ENCODE results near the gene ALDH1B1.
"Not testable (repeated sequence)": the region's sequence is repeated elsewhere in the genome, so short reads cannot be mapped to it uniquely, and the experiment has no call there.

ALDH1B1 gene

GRCh38 chr9:38387066-38387465 is 5.4 kb upstream of the ALDH1B1 start:
- no peak for DNase-seq (ENCODE audit: low spot score)

GRCh38 chr9:38387751-38388150 is 4.8 kb upstream of the ALDH1B1 start:
- DNase-seq (ENCODE audit: low spot score), result no peak

- no peak for DNase-seq (ENCODE audit: low spot score)
Measured at GRCh38 chr9:38388283-38389223, 3.9 kb upstream of the ALDH1B1 start.

GRCh38 chr9:38389313-38389712 is 3.2 kb upstream of the ALDH1B1 start:
- DNase-seq (ENCODE audit: low spot score), result no peak

GRCh38 chr9:38390442-38390841 is 2.1 kb upstream of the ALDH1B1 start:
- no peak for DNase-seq (ENCODE audit: low spot score)

- DNase-seq (ENCODE audit: low spot score), result no peak
Measured at GRCh38 chr9:38390851-38391250, 1.7 kb upstream of the ALDH1B1 start.

- no peak for DNase-seq (ENCODE audit: low spot score)
Measured at GRCh38 chr9:38391278-38392118, 1.0 kb upstream of the ALDH1B1 start.

GRCh38 chr9:38393128-38393796 is 760 bp downstream of the ALDH1B1 start:
- no peak for DNase-seq (ENCODE audit: low spot score)

- no peak for DNase-seq (ENCODE audit: low spot score)
Measured at GRCh38 chr9:38394416-38394815, 1.9 kb downstream of the ALDH1B1 start.

- DNase-seq (ENCODE audit: low spot score), result no peak
Measured at GRCh38 chr9:38395653-38396370, 3.3 kb downstream of the ALDH1B1 start.

GRCh38 chr9:38396371-38396671 is 3.8 kb downstream of the ALDH1B1 start:
- no peak for DNase-seq (ENCODE audit: low spot score)

- DNase-seq (ENCODE audit: low spot score), result not testable (repeated sequence)
Measured at GRCh38 chr9:38399191-38399590, 6.7 kb downstream of the ALDH1B1 start.

GRCh38 chr9:38401994-38402393 is 9.5 kb downstream of the ALDH1B1 start:
- DNase-seq (ENCODE audit: low spot score), result no peak

GRCh38 chr9:38404314-38404713 is 11.8 kb downstream of the ALDH1B1 start:
- no peak for DNase-seq (ENCODE audit: low spot score)

GRCh38 chr9:38405785-38406184 is 13.3 kb downstream of the ALDH1B1 start:
- DNase-seq (ENCODE audit: low spot score), result no peak

GRCh38 chr9:38406476-38407186 is 14.1 kb downstream of the ALDH1B1 start:
- no peak for DNase-seq (ENCODE audit: low spot score)

GRCh38 chr9:38408719-38409118 is 16.2 kb downstream of the ALDH1B1 start:
- DNase-seq (ENCODE audit: low spot score), result no peak

GRCh38 chr9:38412751-38413150 is 20.2 kb downstream of the ALDH1B1 start:
- DNase-seq (ENCODE audit: low spot score), result no peak

- DNase-seq (ENCODE audit: low spot score), result no peak
Measured at GRCh38 chr9:38413283-38413682, 20.8 kb downstream of the ALDH1B1 start.

GRCh38 chr9:38414040-38414723 is 21.7 kb downstream of the ALDH1B1 start:
- DNase-seq (ENCODE audit: low spot score), result no peak

GRCh38 chr9:38415856-38416255 is 23.4 kb downstream of the ALDH1B1 start:
- DNase-seq (ENCODE audit: low spot score), result no peak
